Thyroid gland (tissue), 4 donors: ENCODE results near the gene PLCB4.

ENCODE experiments used
- POLR2A ChIP-seq, 2 donors: fragments of 450-650 bp; IDR thresholded peaks; one replicate each; pipeline ENCODE4 v1.6.1; 2017; ENCODE audit warnings: antibody characterized with exemption in 2 of 2, mild to moderate bottlenecking in 2 of 2, moderate library complexity in 1 of 2
- TF ChIP-seq, protein P1 (sequence below), 6 experiments: fragments of 200-600 bp in 3 of 6; fragments of 450-650 bp in 3 of 6; sonication (generic) in 3 of 6; IDR thresholded peaks; one replicate each; pipeline ENCODE4 v1.5.1; 2016 to 2019; ENCODE audit warnings: antibody characterized with exemption in 6 of 6, mild to moderate bottlenecking in 2 of 6, inconsistent platforms in 1 of 6, moderate library complexity in 1 of 6

DNA sequence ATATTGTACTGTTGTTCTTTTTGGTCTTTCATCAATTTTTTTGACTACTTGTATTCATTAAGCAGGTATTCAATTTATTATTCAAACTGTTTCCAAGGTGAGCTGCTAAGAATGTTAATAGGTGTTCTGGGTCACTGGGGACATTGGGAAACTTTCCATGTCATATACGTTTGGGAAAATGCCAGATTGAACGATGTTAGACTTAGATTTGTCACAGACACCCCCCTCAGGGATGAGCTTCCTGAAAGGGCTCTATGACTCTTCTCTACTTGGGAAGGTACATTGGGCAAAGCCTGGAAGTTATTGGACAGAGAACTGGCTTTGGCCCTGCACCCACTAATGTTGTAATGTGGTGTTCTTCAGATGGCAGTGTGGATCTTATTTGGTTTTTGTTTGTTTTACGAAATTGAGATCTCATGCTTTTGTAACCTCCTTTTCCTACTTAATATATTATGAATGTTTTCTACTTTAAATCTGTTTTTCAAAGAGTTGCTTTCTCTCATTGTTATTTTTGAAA lies 42.1 kb downstream of the PLCB4 start:
- TF ChIP-seq, protein P1, sequence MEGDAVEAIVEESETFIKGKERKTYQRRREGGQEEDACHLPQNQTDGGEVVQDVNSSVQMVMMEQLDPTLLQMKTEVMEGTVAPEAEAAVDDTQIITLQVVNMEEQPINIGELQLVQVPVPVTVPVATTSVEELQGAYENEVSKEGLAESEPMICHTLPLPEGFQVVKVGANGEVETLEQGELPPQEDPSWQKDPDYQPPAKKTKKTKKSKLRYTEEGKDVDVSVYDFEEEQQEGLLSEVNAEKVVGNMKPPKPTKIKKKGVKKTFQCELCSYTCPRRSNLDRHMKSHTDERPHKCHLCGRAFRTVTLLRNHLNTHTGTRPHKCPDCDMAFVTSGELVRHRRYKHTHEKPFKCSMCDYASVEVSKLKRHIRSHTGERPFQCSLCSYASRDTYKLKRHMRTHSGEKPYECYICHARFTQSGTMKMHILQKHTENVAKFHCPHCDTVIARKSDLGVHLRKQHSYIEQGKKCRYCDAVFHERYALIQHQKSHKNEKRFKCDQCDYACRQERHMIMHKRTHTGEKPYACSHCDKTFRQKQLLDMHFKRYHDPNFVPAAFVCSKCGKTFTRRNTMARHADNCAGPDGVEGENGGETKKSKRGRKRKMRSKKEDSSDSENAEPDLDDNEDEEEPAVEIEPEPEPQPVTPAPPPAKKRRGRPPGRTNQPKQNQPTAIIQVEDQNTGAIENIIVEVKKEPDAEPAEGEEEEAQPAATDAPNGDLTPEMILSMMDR (IDR thresholded peaks at IDR 0.05) = no peak
- TF ChIP-seq POLR2A (IDR thresholded peaks at IDR 0.05) = no peak
